Keratinocyte (primary cell): ENCODE measurements around the gene IDS.

Experiments used
- EZH2 ChIP-seq: IDR thresholded peaks from one replicate; pipeline ENCODE4 v1.6.1; 2012; ENCODE audit warnings: inconsistent platforms, mild to moderate bottlenecking, low read length, moderate library complexity
- TF ChIP-seq, protein P1 (sequence below), 3 experiments: IDR thresholded peaks in 1 of 3; conservative IDR thresholded peaks in 1 of 3; optimal IDR thresholded peaks in 1 of 3; 2 replicates in 2 of 3; 3 replicates in 1 of 3; pipeline versions ENCODE3 to v1.5.1; 2011; ENCODE audit warnings: low read length in 3 of 3, mild to moderate bottlenecking in 3 of 3, moderate library complexity in 2 of 3, control low read depth in 1 of 3, inconsistent platforms in 1 of 3; ENCODE audit not compliant: insufficient read depth in 2 of 3; ENCODE audit errors: extremely low read depth in 1 of 3

DNA sequence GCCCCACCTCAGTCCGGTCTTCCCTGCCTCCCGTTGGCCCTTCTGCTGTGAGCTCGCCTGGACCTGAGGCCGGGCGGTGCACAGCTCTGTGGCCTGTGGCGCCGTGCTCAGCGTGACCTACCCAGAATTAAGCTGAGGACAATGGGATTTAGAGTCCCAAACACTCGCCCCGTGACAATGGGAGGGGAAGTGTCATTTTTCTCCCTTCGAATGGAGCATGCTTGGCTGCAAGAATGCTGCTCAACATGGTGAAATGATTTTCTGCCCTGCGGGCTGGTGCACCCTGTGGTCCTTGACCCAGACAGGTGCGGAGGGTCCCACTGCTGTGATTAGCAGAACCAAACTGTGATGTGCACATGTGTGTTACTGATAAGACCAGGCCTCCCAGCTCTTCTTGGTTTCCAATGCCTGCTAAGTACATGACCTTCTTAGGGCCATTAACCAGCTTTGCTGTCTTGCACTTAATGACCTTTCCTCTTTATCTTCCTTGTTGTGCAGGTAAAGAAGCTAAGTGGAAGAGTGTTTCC is 36.5 kb upstream of the IDS start:
- TF ChIP-seq, protein P1, sequence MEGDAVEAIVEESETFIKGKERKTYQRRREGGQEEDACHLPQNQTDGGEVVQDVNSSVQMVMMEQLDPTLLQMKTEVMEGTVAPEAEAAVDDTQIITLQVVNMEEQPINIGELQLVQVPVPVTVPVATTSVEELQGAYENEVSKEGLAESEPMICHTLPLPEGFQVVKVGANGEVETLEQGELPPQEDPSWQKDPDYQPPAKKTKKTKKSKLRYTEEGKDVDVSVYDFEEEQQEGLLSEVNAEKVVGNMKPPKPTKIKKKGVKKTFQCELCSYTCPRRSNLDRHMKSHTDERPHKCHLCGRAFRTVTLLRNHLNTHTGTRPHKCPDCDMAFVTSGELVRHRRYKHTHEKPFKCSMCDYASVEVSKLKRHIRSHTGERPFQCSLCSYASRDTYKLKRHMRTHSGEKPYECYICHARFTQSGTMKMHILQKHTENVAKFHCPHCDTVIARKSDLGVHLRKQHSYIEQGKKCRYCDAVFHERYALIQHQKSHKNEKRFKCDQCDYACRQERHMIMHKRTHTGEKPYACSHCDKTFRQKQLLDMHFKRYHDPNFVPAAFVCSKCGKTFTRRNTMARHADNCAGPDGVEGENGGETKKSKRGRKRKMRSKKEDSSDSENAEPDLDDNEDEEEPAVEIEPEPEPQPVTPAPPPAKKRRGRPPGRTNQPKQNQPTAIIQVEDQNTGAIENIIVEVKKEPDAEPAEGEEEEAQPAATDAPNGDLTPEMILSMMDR (optimal IDR thresholded peaks at IDR 0.05 in 1 of 3, IDR thresholded peaks at IDR 0.05 in 1 of 3, conservative IDR thresholded peaks at IDR 0.05 in 1 of 3; ENCODE audit: extremely low read depth in 1 of 3, insufficient read depth in 2 of 3, low read length in 3 of 3) = no peak
- no peak for TF ChIP-seq EZH2
